GM21526 (cell line): Measurements from ENCODE around the gene RAP1GAP.

Source experiments
- ATAC-seq: cut with Tn5 transposase; IDR thresholded peaks from one replicate; pipeline ENCODE4 v1.9.1; 2021; ENCODE audit warnings: moderate library complexity; ENCODE audit not compliant: unreplicated experiment, low FRiP score

Gene RAP1GAP

GRCh38 chr1:21559788-21560567 is 109.2 kb downstream of the RAP1GAP start:
- ATAC-seq: no peak

GRCh38 chr1:21553116-21553926 is 115.8 kb downstream of the RAP1GAP start:
- no peak for ATAC-seq

GRCh38 chr1:21552715-21553114 is 116.4 kb downstream of the RAP1GAP start:
- no peak for ATAC-seq

- ATAC-seq: no peak
Measured at GRCh38 chr1:21550866-21551475, 118.2 kb downstream of the RAP1GAP start.

GRCh38 chr1:21550097-21550496 is 119.1 kb downstream of the RAP1GAP start:
- ATAC-seq: no peak

- ATAC-seq: no peak
Measured at GRCh38 chr1:21547876-21548275, 121.3 kb downstream of the RAP1GAP start.
